ENCODE results near the gene KCNQ1.

KCNQ1 gene

DNA sequence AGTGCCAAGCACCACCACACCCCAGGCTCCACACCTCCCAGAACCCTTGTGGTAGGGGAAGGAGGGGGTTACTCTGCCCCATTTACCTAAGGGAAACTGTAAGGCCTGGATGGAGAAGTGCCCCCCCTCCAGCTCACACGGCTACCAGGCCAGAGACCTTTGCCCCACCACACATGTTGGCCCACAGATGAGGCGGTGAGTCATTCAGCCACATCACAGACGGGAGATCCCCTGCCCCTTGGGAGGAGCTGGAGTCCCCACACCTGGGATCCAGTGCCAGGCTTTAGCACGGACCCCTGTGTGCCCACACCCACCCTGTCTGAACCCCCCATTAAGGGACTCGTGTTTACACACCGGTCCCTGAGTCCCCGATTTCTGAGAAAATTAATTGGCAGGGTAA, 415.8 kb downstream of the KCNQ1 start:
- no peak for DNase-seq

DNA sequence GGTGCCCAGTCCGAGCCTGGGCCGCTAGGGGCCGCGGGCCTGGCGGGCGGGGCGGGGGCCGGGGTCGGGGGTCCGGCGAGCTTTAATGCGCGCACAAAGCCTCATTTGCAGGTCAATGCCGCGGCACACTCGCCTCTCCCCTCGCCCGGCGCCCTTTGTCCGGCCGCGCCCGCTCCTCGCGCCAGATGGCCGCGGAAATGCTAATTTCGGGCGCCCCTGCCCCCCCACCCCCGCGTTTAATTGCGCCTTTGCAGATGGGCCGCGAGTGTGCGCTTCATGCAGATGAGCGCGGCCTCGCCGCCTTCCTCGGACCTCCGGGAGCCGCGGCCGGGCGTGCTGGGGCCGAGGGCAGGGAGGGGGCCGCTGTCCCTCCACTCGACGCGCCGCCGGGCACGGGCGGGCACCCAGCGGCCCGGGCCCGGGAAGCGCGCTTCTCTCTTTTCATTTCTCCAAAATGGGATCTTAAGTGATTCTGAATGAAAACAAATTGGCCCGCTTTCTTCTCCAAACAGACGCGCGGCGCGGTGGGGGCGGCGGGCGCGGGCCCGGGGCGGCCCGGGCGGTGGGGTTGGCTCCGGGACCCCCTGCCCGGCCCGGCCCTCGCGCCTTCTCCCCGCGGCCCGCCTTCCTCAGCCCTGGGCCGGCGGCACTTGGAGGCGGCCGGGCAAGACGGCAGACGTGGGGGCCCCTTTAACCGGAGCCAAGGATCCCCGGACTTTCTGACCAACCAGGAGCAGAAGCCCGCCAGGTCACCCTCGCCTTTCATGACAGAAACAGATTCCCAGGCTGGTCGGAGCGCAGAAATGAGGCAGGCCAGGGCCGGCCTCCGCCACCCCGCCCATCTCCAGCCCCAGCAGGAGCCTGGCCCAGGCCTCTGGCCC, 417.8 kb downstream of the KCNQ1 start:
- no peak for DNase-seq

DNA sequence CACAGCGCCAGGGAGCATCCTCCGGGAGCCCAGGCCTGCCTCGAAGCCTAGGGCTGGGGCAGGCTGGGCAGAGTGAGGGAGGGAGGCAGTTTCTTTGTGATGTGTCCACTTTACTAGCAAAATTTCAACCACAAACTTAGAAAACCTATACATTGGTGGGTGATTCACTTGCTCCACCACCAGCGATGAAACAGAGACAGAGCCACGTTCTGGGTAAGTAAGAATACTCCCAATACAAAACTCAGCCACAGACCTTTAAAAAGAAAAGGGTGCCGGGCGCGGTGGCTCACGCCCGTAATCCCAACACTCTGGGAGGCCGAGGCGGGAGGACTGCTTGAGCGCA, 418.4 kb downstream of the KCNQ1 start:
- DNase-seq = no peak

DNA sequence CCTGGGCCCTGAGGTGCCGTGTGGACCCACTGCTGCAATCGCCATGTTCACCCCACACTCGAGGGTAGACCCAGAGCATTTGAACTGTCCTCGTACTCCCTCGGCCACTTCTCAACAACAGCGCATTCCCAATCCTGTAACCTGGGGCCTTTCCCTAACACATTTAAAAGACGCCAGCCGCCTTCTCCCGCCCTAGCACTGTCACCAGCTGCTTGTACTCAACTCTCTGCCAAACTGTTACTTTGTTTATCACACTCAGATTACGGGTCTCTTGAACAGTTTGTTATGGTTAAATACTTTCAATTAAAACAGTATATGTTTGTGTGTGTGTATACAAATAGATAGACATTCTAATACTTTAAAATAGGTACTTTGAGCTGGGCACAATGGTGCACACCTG, 420.1 kb downstream of the KCNQ1 start:
- DNase-seq = no peak

DNA sequence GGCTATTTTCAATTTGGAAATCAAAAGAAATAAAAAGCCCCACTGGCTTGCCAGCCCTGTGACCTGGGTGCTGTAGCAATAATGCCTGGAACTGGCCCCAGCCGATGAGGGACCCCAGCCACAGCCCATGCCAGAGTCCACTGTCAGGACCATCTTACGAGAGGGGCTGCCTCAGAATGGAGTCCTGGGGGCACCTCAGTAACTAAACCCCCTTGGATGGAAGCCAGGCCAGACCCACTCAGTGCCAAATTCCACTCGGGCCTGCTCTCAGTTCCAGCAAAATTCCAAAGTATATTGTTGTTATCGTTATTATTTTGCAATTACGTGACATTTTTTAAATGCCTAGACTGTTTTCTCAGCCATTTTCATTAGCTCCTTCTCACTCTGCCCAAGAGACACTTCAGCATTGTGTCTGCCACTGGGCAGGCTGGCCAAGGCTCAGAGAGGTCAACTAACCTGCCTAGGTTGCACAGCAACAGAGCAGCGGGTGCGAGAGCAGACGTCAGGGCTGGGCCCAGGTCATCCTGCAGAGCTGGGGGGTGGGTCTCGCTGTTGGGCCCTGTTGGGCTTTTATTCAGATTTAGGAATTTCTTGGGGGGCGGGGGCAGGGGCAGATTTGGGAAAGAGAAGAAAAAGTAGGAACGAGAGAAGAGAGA, 421.2 kb downstream of the KCNQ1 start:
- no peak for DNase-seq

DNA sequence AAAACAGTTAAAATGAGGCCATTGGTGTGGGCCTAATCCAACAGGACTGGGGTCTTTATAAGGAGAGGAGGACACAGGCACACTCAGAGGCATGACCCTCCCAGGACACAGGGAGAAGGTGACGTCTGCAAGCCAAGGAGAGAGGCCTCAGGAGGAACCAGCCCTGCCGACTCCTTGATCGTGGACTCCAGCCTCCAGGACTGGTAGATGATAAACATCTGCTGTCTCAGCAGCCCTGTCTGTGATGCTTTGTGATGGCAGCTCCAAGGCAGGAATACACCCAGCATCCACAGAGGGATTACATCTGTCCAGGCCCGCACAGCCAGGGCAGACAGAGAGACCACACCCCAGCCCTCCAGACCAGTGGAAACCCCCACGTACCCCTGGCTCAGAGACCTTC, 422.3 kb downstream of the KCNQ1 start:
- DNase-seq = no peak

DNA sequence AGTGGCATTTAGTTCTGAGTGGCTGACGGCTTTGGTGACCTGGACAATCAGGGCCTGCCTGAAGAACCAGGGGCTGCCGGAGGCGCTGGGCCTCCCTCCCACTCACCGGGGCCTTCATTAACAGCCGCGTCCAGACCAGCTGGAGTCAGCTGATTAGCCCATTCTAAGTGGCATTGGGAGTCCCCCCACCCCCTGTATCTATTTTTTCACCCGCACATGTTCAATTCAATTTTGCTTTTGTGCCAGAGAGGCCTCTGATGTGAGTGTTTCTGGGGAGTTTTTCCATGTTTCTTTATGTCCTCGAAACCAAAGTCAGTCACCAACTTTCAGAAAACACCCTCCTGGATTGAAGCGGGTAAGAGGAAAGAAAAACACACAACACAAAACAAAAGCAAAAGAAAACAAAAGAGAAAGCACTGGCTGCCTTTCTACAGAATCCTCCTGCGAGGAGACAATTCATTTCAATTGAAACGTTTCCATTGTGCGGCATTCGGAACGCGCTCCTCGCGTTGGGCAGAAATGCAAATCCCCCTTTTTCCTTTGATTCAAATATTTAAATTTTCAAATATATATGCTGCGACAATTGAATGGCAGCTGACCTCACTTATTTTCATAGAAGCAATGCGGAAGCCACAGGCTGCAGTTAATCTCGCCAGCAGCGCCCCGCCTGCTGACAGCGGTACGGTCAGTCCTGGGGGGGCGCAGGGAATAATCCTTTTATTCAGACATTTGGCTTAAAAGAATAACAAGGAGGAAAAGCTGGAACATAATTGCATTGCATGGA, 423.1 kb downstream of the KCNQ1 start:
- no peak for DNase-seq

DNA sequence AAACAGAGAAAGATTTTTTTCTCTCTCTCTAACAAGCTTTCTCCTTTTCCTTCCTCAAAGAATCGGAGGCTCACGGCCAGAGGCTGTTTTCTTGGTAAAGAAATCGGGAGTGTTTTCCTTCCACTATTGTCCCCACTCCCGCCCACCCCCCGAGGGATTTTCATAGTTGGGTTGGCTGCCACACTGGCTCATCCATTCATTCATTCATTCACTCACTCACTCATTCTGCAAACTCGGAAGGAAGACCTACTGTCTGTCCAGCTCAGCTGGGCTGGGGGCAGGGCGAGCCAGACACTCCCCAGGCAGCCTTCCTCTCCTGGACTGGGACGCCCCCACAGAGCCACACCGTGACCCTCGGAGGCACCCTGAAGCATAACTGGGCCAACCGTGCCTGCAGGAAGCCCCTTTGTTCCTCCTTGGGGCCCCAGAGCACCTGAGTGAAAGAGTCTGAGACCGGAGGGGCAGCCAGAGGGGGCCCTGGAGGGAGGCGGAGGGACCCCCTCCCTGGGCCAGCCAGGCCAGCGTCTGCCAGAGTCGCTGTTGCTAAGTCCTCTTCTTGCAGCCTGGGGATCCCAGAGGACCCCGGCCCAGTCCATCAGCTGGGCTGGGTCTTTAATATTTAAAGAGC, 423.8 kb downstream of the KCNQ1 start:
- no peak for DNase-seq

DNA sequence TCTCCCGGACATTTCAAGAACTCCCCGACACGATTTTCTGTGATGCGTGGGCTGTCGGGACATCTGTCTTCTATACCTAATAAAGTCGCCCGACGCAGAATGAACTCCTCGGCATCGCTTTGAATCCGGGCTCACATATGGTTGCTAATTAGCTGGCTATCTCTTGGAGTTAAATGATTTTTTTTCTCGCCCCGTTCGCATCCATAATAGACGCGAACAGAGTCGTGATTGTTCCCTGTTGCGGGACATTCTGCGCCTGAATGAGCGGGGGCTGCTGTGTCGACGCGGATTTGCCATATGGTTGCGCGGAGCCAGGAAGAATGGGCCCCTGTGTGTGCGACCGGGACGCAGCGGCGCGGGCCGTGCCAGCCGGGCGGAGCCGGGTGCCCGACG, 424.3 kb downstream of the KCNQ1 start:
- no peak for DNase-seq

DNA sequence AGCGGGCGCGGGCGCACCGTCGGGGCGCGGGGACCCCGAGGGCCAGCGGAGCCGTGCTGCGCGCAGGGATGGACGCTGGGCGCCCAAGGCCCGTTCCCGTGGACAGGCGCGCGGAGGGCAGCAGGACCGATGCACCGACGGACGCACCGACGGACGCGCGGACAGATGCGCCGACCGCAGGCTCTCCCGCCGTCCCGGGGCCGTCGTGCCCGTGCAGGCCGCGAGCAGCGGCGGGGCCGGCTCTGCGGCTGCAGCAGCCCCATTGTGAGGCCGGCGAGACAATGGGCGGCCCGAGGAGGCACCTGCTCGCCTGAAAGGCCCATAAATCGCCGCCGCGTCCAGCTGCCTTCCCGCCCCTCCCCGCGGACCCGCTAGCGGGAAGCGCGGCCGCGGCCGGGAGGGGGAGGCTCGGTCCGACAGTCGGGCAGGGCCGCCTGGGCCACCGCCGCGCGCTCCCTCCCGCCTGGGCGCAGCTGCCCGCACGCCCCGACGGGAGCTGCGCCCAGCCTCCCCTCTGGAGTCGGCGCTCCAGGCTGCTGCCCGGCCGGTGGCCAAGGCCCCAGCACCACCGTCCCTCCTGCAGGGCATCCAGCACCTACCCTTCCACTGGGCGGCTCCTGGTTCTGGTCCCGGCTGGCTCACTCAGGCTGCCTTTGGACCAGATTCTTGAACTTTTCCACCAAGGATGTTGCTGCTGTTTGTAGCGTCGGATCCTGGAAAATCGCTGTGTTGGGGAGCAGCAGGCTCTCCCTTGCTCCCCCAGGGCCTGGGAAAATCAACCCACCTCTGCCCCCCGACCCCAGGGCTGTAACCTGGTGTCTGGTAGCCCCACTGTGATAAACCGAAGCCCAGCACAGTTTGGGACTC, 425.0 kb downstream of the KCNQ1 start:
- no peak for DNase-seq

DNA sequence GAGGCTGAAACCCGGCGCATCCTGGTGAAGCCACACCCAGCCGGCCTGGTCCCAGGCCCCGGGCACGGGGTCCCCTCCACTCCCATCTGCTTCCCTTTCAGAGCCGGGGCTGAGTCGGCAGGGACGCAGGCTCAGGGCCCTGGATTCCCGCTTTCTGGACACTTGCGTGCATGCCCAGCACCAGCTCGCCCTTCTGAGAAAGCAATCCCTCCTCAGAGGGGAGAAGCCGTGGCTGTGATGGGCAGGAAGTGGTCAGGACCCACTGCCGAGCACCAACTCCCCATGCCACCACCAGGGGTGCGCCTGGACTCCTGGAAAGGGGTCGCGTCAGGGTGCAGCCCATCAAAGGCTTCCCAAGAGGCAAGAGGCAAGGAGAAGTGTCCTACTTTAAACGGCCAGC, 425.7 kb downstream of the KCNQ1 start:
- DNase-seq = no peak

DNA sequence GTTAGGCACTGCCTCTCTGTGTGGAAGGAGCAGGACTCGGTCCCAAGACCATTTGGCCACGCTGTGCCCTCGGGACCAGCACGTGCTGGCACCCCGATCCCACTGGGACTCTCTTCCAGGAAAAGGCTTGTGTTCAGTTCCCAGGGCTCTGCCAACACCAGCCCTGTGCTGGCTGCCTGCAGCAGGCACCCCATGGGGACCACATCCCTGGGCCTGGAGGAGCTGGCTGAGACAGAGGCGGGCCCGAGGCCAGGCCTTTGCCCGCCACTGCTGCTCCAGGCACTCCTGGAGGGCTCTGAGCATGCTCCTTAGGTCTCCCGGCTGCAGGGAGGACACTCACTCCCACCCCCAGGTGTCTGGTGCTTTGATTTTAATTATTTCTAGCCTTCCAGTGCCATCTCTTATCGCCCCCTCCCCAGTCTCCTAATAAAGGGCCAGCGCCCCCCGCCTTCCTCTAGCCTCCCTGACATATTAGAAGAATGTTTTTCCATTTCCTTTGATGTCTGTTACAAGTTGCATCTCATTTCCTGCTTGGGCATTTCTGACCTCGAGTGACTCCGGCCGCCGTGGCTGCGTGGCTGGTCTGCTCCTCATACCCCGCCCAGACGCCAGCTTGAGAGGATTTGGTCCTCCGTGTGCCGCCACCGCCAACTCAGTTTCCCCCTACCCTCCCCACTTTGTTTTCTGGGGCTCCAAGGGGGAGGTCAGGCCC, 426.3 kb downstream of the KCNQ1 start:
- no peak for DNase-seq

DNA sequence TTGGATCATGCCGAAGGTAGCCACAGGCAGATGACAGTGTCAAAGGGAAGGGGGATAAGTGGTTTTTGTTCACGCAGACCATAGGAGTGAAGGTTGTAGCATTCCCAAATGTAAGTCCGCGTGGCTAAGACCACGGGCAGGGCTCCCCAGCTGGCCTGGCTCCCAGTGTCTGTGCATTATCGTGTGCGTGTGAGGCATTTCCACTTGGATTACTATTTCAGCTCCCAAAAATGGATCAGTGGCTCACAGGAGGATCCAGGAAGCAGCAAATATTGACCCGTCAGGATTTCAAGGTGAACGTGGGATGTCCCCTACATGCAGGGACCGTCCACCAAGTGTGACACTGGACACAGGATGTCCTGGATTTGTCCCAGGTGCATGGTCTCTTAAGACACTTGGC, 430.2 kb downstream of the KCNQ1 start:
- DNase-seq = no peak

DNA sequence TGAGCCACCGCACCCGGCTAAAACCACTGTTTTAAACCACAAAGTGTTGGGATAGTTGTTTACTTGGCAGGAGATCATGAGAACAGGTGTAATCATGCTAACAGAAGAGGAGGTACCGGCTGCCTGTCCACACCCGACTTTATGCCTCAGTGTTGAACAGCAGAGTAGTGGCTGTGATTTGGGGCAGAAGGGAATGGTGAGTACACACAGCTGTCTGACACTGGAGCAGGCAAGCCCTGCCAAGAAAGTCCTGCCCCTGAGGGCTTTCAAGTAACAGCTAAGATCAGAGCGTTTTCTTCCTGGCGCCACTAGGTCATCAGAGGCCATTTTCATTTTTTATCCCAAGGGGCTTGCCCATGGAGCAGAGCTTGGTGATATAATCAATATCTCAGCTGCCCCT, 432.7 kb downstream of the KCNQ1 start:
- no peak for DNase-seq

DNA sequence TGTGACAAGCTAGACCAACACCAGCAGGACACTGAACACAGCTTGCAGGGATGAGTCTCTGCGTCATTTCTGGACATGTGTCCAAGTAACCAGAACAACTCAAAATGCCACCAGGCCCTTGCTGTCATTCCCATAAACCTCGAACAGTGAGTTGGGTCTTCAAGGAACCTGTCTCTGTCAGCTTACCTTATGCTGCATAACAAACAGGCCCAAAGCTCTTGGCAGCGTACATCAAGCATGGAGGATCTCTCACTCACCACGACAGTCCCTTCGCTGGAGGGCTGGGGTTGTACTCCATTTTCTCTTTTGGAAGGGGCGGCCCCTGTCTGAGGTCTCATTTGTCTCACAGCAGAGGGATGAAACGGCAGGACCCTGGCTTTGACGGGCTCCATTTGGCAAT, 434.0 kb downstream of the KCNQ1 start:
- no peak for DNase-seq

DNA sequence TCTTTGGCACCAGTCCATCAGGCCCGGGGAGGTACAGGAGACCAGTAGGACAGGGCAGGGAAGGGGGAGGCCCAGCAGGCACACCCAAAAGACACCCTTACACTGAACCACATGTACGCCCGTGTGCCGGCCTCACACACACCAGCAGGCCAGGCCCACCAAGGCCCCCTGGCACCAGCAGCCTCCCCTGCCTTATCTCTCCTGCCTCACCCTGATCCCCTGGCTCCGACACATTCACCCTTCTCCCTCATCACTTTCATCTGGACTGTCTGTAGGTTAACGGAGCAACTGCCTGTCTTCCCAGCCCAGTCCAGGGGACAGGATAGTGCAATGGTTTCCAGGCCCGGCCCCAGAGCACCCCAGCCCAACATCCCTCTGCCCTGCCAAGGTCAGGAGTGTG, 435.8 kb downstream of the KCNQ1 start:
- DNase-seq = no peak

DNA sequence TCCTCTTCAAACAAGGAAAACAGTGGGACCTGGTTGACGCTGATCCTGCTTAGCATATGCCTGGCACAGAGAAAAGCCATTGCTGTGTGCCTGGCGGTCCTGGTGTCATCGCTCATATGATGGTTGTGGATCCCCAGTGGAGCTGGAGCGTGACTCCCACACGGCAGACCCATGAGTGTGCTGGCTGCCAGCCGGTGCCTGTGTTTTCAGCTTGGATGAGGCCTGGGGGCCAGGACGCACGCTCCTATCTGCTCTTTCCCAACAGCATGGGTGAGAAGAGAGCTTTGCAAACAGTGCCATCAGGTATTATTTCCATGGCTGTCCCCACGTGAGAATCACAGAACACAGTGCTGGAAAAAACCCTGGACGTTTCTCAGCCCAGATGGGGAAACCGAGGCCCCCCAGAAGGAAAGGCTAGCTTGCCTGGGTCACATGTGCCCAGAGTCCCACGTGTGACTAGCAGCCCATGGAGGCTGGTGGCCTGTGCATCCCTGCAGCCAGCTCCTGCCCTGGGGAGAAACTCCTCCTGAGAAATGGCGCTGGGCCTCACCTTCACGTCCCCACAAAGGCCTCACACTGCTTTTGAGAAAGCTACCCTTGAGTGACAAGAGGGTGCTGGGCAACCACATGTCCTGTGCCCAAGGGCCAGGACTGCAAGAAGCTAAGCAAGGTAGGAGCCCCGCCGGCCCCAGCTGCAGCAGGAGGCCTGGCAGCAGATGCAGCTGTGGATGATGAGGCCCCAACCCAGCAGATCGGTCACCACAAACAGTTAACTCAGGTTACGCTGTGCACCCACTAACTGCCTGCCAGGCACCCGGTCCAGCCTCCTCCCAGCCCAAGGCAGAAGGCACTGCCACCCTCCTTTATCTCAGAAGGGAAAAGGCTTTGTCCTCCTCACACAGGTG, 436.5 kb downstream of the KCNQ1 start:
- DNase-seq = no peak

DNA sequence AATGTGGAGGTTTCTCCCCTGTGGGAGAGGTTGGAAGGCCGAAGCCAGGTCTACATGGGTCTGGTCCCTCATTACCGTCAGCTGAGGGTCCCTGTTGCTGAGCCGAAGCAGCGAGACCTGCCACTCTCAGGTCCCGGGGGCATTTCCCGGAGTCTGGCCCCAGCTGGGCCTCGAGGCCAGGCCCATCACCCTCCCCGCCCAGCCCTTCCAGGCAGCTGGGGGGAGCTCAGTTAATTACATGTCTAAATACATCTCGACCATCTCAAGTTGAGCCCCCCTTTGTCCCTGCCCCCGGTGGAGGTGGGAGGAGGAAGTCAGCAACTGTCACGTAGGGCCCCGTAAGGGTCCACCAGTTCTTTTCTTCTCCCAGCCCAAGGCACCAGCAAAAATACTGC, 437.2 kb downstream of the KCNQ1 start:
- DNase-seq = no peak

DNA sequence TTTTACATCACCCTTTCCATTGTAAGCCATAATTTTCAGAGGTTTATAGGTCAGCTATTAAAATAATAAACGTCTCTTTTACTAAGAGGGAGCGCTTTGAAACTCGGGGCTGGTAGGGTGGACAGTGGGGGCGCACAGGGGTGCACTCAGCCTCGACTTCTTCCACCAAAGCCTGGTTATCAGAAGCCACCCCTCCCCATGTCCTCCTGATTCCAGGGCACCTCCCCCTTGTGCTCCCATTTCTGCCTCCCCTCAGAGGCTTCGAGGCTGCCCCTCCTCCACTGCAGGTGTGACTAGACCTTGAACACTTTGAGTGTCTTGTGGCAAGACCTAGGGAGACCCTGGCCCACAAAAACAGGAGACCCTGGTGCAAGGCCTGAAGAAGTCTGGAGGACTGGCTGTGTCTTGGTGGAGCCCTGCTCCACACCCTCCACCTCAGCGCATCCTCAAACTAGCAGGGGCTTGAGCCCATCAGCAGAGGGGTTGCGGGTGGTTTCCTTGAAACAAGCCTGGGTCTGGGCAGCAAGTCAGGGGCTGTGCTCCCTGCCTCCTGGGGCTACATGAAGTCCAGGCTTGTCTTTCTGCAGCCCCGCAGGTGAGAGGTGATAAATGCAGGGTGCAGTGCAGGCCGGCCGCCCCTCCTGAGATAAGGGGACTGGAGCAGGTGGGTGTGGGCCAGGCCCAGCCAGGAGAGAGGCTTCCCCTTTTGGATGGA, 437.7 kb downstream of the KCNQ1 start:
- DNase-seq = no peak

DNA sequence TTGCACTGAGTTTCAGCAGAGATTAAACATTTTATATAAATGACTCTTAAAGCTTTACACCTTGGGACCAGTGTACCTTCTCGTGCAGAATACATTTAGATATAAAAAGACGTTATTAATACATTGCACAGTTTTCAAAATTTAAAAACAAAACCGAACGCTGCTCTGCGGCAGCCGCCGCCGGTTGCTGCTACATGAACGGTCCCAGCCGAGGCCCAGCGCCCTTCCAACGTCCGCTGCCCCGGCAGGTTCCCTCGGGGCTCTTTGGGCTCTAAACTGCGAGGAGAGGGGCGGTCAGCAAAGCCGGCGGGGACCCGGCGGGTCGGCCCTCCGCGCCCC, 438.8 kb downstream of the KCNQ1 start:
- no peak for DNase-seq
